22Rv1 (cell line): Measurements from ENCODE around the gene PUS1.

Experiments
- H3K27ac ChIP-seq: fragments of 450-650 bp; 2 replicates; pipeline ENCODE4 v1.5.1; 2017
- CTCF ChIP-seq: fragments of 450-650 bp; IDR thresholded peaks from 2 replicates; pipeline ENCODE4 v1.5.1; 2017; ENCODE audit warnings: mild to moderate bottlenecking
- ZFX ChIP-seq: fragments of 450-650 bp; IDR thresholded peaks from 2 replicates; pipeline ENCODE4 v1.6.1; 2017; ENCODE audit warnings: antibody characterized with exemption, borderline replicate concordance

The PUS1 gene

GRCh38 chr12:131989021-131989420 is 59.9 kb downstream of the PUS1 start:
- H3K27ac ChIP-seq, result no peak overlapping the region

DNA sequence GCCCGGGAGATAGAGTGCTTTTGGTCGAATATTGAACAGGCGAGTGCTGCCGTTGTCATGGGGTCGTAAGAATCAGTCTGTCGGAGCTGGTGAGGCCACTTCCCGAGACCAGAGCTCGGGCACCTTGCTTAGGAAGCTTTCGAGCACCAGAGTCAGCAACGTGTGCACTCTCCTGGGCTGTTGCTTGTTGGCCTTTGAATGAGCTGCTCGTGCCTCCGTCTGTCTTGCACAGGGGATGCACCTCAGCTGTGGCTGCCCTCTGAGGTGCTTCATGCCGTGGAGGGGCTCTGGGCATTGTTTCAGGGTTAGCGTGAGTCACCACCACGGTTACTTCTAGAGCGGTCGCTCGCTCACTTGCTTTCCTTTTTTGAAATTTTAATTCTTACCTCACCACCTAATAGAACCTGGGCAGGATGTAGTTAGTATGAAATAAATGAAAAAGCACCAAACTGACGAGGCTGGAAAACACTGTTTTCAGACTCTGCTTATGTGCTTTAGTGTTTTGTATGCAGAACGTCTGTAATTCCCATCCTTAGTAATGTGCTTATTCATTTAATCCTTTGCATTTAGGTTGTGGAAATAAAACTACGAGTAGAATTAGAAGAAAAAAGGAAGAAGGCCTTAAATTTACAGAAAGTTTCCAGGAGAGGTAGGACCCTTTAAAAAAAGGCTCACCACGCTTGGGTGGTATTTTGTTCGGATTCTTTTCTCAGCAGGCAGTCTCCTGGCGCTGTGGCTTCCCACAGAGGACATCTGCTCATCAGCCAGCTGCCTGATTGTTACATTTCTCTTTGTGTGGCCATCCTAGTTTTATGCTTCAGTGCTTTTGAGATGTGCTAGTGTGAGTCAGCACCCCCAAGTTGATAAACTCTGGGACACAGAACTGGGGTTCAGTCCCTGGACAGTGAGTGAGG is 61.2 kb downstream of the PUS1 start:
- TF ChIP-seq ZFX (no peak), CTCF (no peak)
- no peak overlapping the region for H3K27ac ChIP-seq

More at GRCh38 chr12:131989021-131989420, 59.9 kb downstream of the PUS1 start:
- TF ChIP-seq CTCF (no peak), ZFX (no peak)

DNA sequence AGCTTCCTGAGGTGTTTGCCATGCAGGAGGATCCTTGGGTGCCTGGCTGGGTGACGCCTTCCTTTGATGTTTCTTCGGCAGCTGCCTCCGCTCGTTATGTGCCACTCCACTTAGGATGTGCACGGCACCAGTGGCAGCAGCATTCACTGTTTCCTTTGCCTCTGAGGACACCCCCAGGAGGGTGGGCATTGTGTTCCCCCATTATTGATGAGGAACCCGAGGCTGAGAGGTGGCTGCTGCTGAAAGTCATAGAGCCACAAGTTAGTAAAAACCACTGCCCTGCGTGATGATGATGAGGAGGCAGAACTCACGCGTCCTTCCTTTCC is 61.9 kb downstream of the PUS1 start:
- no peak for TF ChIP-seq CTCF
- no peak for TF ChIP-seq ZFX
- no peak overlapping the region for H3K27ac ChIP-seq

GRCh38 chr12:131991816-131992430 is 62.8 kb downstream of the PUS1 start:
- no peak overlapping the region for H3K27ac ChIP-seq
- no peak for TF ChIP-seq ZFX
- TF ChIP-seq CTCF, result no peak

- no peak overlapping the region for H3K27ac ChIP-seq
- TF ChIP-seq CTCF (no peak), ZFX (no peak)
These were observed 65.5 kb downstream of the PUS1 start for GRCh38 chr12:131994589-131994988.
